Prostate gland (tissue), 2 donors: Measurements from ENCODE around the gene ZNF630. TPM values are rescaled to one million over a fixed set of nuclear protein-coding genes. Genes with fewer than 3 reads are reported as not detected.
A peak's percentile ranks its signal among the peaks of the same experiment; 100 is the strongest.
"Not testable (repeated sequence)": the region's sequence is repeated elsewhere in the genome, so short reads cannot be mapped to it uniquely, and the experiment has no call there.

ENCODE experiments used
- DNase-seq: peaks from one replicate; pipeline ENCODE4 v3.0.0-alpha.2; 2019; ENCODE audit warnings: low spot score
- H3K27ac ChIP-seq, 2 donors: fragments of 200-600 bp; sonication (generic); 2 replicates each; pipeline ENCODE4 v1.5.1; 2017 to 2019
- H3K27me3 ChIP-seq: fragments of 200-600 bp; sonication (generic); replicated peaks from 2 replicates; pipeline ENCODE4 v1.5.1; 2019; ENCODE audit not compliant: insufficient read depth
- H3K36me3 ChIP-seq, 2 donors: fragments of 200-600 bp; sonication (generic); 1 replicate in 1 of 2; 2 replicates in 1 of 2; pipeline versions ENCODE4 v1.5.1 to v1.8.1; 2017 to 2019
- H3K4me1 ChIP-seq: fragments of 200-600 bp; sonication (generic); replicated peaks from 2 replicates; pipeline ENCODE4 v1.5.1; 2019
- H3K4me3 ChIP-seq, 2 donors: fragments of 200-600 bp; sonication (generic); 2 replicates each; pipeline ENCODE4 v1.5.1; 2017 to 2019
- H3K9me3 ChIP-seq: fragments of 200-600 bp; sonication (generic); 2 replicates; pipeline ENCODE4 v1.5.1; 2017
- POLR2A ChIP-seq: fragments of 450-650 bp; IDR thresholded peaks from one replicate; pipeline ENCODE4 v1.6.1; 2016; ENCODE audit warnings: antibody characterized with exemption, mild to moderate bottlenecking
- POLR2AphosphoS5 ChIP-seq: sonication (generic); formaldehyde crosslinking; IDR thresholded peaks from one replicate; pipeline ENCODE4 v1.6.1; 2017; ENCODE audit warnings: antibody characterized with exemption
- WGBS: methylation state at CpG from one replicate; pipeline ENCODE4 v1.1.5; 2018; 5-methylcytosine and 5-hydroxymethylcytosine counted together
- intact Hi-C: fragments of 100-400 bp; cut with DNase I; formaldehyde crosslinking; loops from one replicate; pipeline ENCODE4 v1.14.2; 2022
- total RNA-seq, 2 donors: library from RNA; depleted of rRNA; stranded (reverse); fragments of >200 nt; gene quantifications; one replicate each; pipeline ENCODE4 v1.1.0, GENCODE V29; 2016
- TF ChIP-seq, protein P1 (sequence below), 4 experiments: fragments of 200-600 bp in 2 of 4; fragments of 450-650 bp in 2 of 4; sonication (generic) in 2 of 4; IDR thresholded peaks; 1 replicate in 3 of 4; 2 replicates in 1 of 4; pipeline ENCODE4 v1.5.1; 2016 to 2019; ENCODE audit warnings: antibody characterized with exemption in 4 of 4, mild to moderate bottlenecking in 2 of 4, moderate library complexity in 2 of 4

ZNF630 gene
- total RNA-seq, 2 donors from 2014 or later, result 5.2 to 5.6 TPM

DNA sequence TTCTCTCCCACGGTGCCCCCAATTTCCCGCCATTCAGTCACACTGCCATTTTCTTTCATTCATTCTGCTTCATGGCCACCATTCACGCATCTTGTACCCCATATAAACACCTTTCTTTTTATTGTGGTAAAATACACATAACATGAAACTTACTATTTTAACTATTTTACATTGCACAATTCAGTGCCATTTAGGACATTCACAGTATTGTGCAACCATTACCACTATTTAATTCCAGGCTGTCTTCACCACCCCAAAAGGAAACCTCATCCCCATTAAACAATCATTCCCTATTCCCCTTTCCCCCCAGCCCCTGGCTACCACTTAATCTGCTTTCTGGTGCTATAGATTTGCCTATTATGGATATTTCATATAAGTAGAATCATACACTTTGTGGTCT lies 48.7 kb downstream of the ZNF630 start:
- WGBS, result 91% methylated on average over 3 of the region's 3 CpGs
- intact Hi-C loops, result no loop called here
- no peaks in the 10 kb centered on the region for H3K27me3 ChIP-seq
- no peak overlapping the region for H3K27ac ChIP-seq
- H3K4me3 ChIP-seq, result no peak overlapping the region
- no peak for DNase-seq
- H3K9me3 ChIP-seq, result no peaks in the 10 kb centered on the region
- H3K4me1 ChIP-seq, result no peaks in the 10 kb centered on the region
- no peak for TF ChIP-seq POLR2A
- TF ChIP-seq, protein P1, sequence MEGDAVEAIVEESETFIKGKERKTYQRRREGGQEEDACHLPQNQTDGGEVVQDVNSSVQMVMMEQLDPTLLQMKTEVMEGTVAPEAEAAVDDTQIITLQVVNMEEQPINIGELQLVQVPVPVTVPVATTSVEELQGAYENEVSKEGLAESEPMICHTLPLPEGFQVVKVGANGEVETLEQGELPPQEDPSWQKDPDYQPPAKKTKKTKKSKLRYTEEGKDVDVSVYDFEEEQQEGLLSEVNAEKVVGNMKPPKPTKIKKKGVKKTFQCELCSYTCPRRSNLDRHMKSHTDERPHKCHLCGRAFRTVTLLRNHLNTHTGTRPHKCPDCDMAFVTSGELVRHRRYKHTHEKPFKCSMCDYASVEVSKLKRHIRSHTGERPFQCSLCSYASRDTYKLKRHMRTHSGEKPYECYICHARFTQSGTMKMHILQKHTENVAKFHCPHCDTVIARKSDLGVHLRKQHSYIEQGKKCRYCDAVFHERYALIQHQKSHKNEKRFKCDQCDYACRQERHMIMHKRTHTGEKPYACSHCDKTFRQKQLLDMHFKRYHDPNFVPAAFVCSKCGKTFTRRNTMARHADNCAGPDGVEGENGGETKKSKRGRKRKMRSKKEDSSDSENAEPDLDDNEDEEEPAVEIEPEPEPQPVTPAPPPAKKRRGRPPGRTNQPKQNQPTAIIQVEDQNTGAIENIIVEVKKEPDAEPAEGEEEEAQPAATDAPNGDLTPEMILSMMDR (IDR thresholded peaks at IDR 0.05), result no peak
- no peaks in the 10 kb centered on the region for H3K36me3 ChIP-seq

DNA sequence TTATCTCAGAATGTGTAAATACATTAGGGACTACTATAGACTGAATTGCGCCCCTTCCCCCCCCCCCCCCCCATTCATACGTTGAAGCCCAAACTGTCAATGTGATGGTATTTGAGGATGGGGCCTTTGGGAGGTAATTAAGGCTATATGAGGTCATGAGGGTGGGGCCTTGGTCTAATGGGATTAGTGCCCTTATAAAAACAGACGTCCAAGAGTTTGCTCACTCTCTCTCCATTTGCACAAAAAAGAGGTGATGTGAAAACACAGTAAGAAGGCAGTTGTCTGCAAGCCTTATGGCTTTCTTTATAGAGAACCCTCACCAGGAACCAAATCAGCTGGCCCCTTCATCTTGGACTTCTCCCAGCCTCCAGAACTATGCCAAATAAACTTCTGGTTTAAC lies 49.3 kb downstream of the ZNF630 start:
- no peaks in the 10 kb centered on the region for H3K36me3 ChIP-seq
- intact Hi-C loops, result no loop called here
- H3K4me3 ChIP-seq, result no peak overlapping the region
- H3K9me3 ChIP-seq, result no peaks in the 10 kb centered on the region
- no peaks in the 10 kb centered on the region for H3K27me3 ChIP-seq
- no peaks in the 10 kb centered on the region for H3K4me1 ChIP-seq
- no peak for DNase-seq
- no peak for TF ChIP-seq POLR2A
- no peak for TF ChIP-seq POLR2AphosphoS5
- TF ChIP-seq, protein P1 (IDR thresholded peaks at IDR 0.05), result no peak
- 69% methylated on average over 3 of the region's 3 CpGs for WGBS
- H3K27ac ChIP-seq, result peak overlapping the region in 1 of 2 donors; percentile 87

DNA sequence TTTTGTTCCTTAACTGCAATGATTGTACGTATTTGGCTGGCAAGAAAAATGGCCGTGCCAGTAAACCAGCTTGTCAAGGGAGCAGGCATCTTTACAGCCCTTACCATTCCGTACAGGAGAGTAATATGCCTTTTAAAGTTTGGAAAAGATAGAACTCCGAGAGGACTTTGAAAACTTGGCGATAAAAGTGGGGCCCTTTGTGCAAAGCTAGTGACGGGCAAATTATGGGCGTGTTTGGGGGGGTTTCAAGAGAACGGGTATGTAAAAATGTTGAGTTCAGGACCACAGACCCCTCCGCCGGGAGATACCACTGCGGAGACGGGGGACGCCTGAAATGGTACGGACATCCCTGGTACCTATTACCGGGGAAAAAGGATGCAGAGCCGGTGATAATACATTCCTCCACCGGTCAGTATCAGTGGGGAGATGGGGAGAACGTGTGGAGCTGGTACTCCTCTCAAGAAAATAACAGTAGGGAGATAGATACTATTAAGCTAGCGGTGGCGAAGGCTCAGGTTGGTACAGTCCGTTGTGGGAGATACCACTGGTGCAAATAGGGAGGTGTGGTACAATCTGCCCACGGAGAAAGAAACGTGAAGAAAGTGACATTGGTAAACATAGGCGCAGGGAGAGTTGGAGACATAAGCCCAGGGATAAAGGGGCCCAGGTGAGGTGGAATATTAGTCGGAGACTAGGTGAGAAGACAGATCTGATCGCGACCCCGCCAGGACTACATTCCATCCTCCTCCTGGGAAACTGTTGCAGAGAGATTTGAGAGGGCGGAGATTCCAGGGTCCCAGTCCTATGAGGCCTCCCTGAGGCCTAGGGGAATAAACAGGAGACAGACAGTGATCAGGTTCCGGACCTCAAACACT lies 50.2 kb downstream of the ZNF630 start:
- intact Hi-C loops, result no loop called here
- no peaks in the 10 kb centered on the region for H3K36me3 ChIP-seq
- peak; percentile 50 for DNase-seq
- no peaks in the 10 kb centered on the region for H3K4me1 ChIP-seq
- WGBS, result under 1% methylated on average over 30 of the region's 30 CpGs
- TF ChIP-seq, protein P1 (IDR thresholded peaks at IDR 0.05), result no peak
- TF ChIP-seq POLR2AphosphoS5 (peak; percentile 18), POLR2A (no peak)
- H3K9me3 ChIP-seq, result no peaks in the 10 kb centered on the region
- H3K4me3 ChIP-seq, result peak overlapping the region; percentile 31 to 39
- H3K27ac ChIP-seq, result peak overlapping the region; percentile 84 to 87
- H3K27me3 ChIP-seq, result no peaks in the 10 kb centered on the region

DNA sequence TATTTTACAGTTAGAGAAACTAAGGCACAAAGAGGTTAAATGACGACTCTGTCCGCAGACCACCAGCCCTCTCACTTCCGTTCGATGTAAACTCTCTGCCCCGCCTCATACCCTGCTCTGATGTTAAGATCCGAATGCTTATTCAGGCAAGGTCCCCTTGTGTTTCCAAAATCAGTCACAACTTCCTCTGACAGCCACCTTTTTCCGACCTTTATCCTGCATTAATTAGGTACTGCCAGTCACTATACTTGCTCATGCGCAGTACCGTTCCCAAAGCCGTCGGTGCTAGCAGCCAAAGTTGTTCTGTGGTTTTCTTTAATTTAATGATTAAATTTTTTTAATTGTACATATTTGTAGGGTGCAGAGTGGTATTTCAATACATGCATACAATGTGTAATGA lies 51.0 kb downstream of the ZNF630 start:
- H3K36me3 ChIP-seq, H3K4me3 ChIP-seq, DNase-seq, H3K27ac ChIP-seq, H3K4me1 ChIP-seq, H3K27me3 ChIP-seq, H3K9me3 ChIP-seq, intact Hi-C loops: not testable (repeated sequence)
- 88% methylated on average over 5 of the region's 11 CpGs for WGBS

DNA sequence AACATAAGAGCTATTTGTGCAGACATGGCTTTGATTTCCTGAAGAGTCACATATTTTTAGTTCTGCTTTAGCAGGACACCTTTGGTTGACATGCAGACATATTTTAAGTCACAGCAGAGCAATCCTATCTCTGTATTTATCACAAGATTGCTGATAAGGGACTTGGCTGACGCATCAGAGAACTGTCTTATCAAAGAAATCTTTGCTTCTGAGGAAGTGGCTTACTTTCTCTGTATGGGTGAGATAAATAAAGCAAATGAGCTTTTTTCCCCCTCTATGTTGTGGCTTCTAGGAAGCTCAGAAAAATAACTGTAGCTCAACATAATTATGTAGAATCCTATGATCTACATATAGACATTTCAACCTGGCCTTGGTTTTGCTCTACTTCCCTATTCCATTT lies 51.5 kb downstream of the ZNF630 start:
- WGBS, result no CpG with 5 or more reads among the region's 1 CpG
- H3K36me3 ChIP-seq, H3K27me3 ChIP-seq, H3K27ac ChIP-seq, intact Hi-C loops, H3K4me1 ChIP-seq, H3K4me3 ChIP-seq, DNase-seq, H3K9me3 ChIP-seq: not testable (repeated sequence)

DNA sequence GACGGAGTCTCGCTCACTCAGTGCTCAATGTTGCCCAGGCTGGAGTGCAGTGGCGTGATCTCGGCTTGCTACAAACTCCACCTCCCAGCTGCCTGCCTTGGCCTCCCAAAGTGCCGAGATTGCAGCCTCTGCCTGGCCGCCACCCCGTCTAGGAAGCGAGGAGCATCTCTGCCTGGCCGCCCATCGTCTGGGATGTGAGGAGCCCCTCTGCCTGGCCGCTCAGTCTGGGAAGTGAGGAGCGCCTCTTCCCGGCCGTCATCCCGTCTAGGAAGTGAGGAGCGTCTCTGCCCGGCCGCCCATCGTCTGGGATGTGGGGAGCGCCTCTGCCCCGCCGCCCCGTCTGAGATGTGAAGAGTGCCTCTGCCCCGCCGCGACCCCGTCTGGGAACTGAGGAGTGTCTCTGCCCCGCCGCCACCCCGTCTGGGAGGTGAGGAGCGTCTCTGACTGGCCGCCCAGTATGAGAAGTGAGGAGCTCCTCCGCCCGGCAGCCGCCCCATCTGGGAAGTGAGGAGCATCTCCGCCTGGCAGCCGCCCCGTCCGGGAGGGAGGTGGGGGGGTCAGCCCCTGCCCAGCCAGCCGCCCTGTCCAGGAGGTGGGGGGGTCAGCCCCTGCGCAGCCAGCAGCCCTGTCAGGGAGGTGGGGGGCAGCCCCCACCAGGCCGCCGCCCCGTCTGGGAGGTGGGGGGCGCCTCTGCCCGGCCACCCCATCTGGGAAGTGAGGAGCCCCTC lies 54.7 kb downstream of the ZNF630 start:
- intact Hi-C loops, H3K4me1 ChIP-seq, H3K4me3 ChIP-seq, DNase-seq, H3K36me3 ChIP-seq, H3K27ac ChIP-seq, H3K9me3 ChIP-seq, H3K27me3 ChIP-seq: not testable (repeated sequence)
- over 99% methylated on average over 17 of the region's 46 CpGs for WGBS

DNA sequence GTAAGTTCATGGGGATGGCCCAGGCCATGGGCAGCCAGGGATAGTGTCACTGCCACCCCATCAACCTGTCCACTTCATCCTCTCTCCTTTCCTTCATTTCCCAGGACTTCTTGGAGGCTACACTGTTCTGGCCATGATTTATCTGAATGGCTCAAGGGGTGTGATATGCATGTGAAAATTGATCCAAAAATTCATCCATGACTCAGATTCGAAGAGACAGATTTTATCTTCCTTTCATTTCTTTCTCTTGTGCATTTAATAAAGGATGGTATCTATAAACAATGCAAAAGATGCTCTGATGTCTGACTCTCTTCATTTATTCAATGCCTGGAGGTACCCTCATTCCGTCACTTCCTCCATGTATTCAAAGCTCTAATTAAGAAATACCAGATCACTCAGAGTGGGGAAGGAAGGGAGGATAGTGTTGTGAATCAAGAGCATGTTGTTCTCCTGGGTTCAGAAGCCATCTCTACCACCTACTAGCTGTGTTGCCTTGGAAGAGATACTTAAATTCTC lies 61.9 kb downstream of the ZNF630 start:
- H3K9me3 ChIP-seq, DNase-seq, intact Hi-C loops, H3K4me1 ChIP-seq, H3K27me3 ChIP-seq, H3K4me3 ChIP-seq, H3K36me3 ChIP-seq, H3K27ac ChIP-seq: not testable (repeated sequence)
- no CpG with 5 or more reads among the region's 2 CpGs for WGBS
